Spleen (tissue), 11 donors: Measurements from ENCODE around the gene AR. TPM values are rescaled to one million over a fixed set of nuclear protein-coding genes. Genes with fewer than 3 reads are reported as not detected.

Experiments
- DNase-seq: peaks from one replicate; pipeline ENCODE4 v3.0.0-alpha.2; 2020
- H3K27ac ChIP-seq, 8 donors: fragments of 200-600 bp; sonication (generic) in 7 of 8; 1 replicate in 4 of 8; 2 replicates in 4 of 8; pipeline versions ENCODE4 v1.5.0 to v1.8.0; 2016 to 2021; ENCODE audit warnings: inconsistent platforms in 4 of 8, mild to moderate bottlenecking in 4 of 8, moderate library complexity in 1 of 8
- H3K27me3 ChIP-seq, 7 donors: fragments of 200-600 bp; sonication (generic) in 6 of 7; replicated peaks in 1 of 7; 1 replicate in 4 of 7; 2 replicates in 3 of 7; pipeline versions ENCODE4 v1.5.0 to v1.8.0; 2016 to 2021; ENCODE audit warnings: inconsistent platforms in 3 of 7, mild to moderate bottlenecking in 1 of 7
- H3K36me3 ChIP-seq, 6 donors: fragments of 200-600 bp; sonication (generic) in 5 of 6; 1 replicate in 4 of 6; 2 replicates in 2 of 6; pipeline versions ENCODE4 v1.5.0 to v1.8.0; 2016 to 2021; ENCODE audit warnings: inconsistent platforms in 2 of 6
- H3K4me1 ChIP-seq, 6 donors: fragments of 200-600 bp; sonication (generic) in 5 of 6; 1 replicate in 3 of 6; 2 replicates in 3 of 6; pipeline versions ENCODE4 v1.5.0 to v1.8.0; 2016 to 2021; ENCODE audit warnings: inconsistent platforms in 3 of 6
- H3K4me3 ChIP-seq, 8 donors: fragments of 200-600 bp; sonication (generic) in 7 of 8; 1 replicate in 4 of 8; 2 replicates in 4 of 8; pipeline versions ENCODE4 v1.5.0 to v1.8.0; 2016 to 2021; ENCODE audit warnings: inconsistent platforms in 4 of 8, mild to moderate bottlenecking in 4 of 8, moderate library complexity in 2 of 8
- H3K9me3 ChIP-seq, 8 donors: fragments of 200-600 bp; sonication (generic) in 7 of 8; 1 replicate in 4 of 8; 2 replicates in 4 of 8; pipeline versions ENCODE4 v1.5.0 to v1.8.0; 2016 to 2021; ENCODE audit warnings: inconsistent platforms in 4 of 8
- POLR2A ChIP-seq, 3 donors: fragments of 450-650 bp; IDR thresholded peaks; one replicate each; pipeline ENCODE4 v1.5.1; 2017; ENCODE audit warnings: antibody characterized with exemption in 3 of 3, mild to moderate bottlenecking in 1 of 3
- POLR2AphosphoS5 ChIP-seq, 3 donors: sonication (generic); formaldehyde crosslinking; IDR thresholded peaks; one replicate each; pipeline ENCODE4 v1.5.1; 2017; ENCODE audit warnings: antibody characterized with exemption in 3 of 3
- WGBS, 5 donors: extraction: QIAGEN DNeasy Blood & Tissue Kit in 3 of 5; methylation state at CpG; one replicate each; pipeline versions ENCODE4 v1.1.5 to v1.1.7; 2013 to 2018; 5-methylcytosine and 5-hydroxymethylcytosine counted together
- intact Hi-C: fragments of 100-400 bp; cut with DNase I; formaldehyde crosslinking; loops from one replicate; pipeline ENCODE4 v1.15.0; 2023; ENCODE audit warnings: low total_unique reads
- polyA plus RNA-seq, 3 donors: library from polyadenylated mRNA; stranded (reverse); fragments of 200-250 nt; gene quantifications; one replicate each; pipeline ENCODE4 v1.2.1, GENCODE V29; 2013
- total RNA-seq, 7 donors: library from RNA; depleted of rRNA in 3 of 7; stranded (reverse); fragments of >200 nt in 3 of 7; fragmentation: NEBNext Ultra II Directional in 4 of 7; extraction: Animal tissue kit (Norgen Biotek cat#: 25700) in 4 of 7; gene quantifications; one replicate each; pipeline versions ENCODE4 v1.1.0 to v1.2.1, GENCODE V29; 2016 to 2021
- TF ChIP-seq, protein P1 (sequence below), 11 experiments: fragments of 200-600 bp in 7 of 11; fragments of 450-650 bp in 4 of 11; sonication (generic) in 4 of 11; IDR thresholded peaks in 8 of 11; conservative IDR thresholded peaks in 3 of 11; 1 replicate in 7 of 11; 2 replicates in 4 of 11; pipeline versions ENCODE4 v1.4.0 to v1.8.0; 2016 to 2021; ENCODE audit warnings: antibody characterized with exemption in 11 of 11, inconsistent platforms in 4 of 11, mild to moderate bottlenecking in 1 of 11
- donor health status: healthy with polysubstance abuse.
- donor health status: DM: no; HTN: no; CAD: no; lungs with moderate emphysema.
- donor health status: DM: no; HTN: no; CAD: no.
- donor health status: Bipolar disorder and iron deficiency.
- donor health status: healthy.
- donor health status: DM: no; HTN: no; CAD: no.
- donor health status: DM: yes; HTN: yes; CAD: no.

The AR gene
- total and polyA plus RNA-seq, 10 donors = 0.13 to 10.1 (median 1.9) TPM

DNA sequence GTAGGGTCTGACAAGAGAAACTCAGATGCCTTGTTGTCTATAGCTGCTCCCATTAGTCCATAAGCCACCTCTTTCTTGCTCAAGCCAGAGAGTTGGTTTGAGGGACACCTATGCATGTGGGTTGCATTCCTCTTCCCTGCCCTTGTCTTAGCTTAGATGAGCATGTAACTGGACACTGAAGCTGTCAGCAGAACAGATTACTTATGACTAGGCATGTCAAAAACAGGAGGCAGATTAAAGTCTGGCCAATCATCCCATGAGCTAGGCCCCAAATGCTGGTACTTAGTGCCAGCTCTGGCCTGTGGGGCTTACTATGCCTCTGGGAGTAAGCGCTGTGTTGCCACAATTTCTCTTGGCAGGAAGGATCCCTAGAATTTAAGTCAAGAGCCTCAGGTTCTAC is 215.2 kb downstream of the AR start:
- DNase-seq = no peak
- no peaks in the 10 kb centered on the region for H3K27me3 ChIP-seq
- no peak overlapping the region for H3K27ac ChIP-seq
- H3K4me1 ChIP-seq = no peaks in the 10 kb centered on the region
- TF ChIP-seq POLR2AphosphoS5 (IDR thresholded peaks at IDR 0.05) (no peak), POLR2A (IDR thresholded peaks at IDR 0.05) (no peak)
- TF ChIP-seq, protein P1, sequence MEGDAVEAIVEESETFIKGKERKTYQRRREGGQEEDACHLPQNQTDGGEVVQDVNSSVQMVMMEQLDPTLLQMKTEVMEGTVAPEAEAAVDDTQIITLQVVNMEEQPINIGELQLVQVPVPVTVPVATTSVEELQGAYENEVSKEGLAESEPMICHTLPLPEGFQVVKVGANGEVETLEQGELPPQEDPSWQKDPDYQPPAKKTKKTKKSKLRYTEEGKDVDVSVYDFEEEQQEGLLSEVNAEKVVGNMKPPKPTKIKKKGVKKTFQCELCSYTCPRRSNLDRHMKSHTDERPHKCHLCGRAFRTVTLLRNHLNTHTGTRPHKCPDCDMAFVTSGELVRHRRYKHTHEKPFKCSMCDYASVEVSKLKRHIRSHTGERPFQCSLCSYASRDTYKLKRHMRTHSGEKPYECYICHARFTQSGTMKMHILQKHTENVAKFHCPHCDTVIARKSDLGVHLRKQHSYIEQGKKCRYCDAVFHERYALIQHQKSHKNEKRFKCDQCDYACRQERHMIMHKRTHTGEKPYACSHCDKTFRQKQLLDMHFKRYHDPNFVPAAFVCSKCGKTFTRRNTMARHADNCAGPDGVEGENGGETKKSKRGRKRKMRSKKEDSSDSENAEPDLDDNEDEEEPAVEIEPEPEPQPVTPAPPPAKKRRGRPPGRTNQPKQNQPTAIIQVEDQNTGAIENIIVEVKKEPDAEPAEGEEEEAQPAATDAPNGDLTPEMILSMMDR (IDR thresholded peaks at IDR 0.05 in 8 of 11, conservative IDR thresholded peaks at IDR 0.05 in 3 of 11) = no peak
- H3K4me3 ChIP-seq = no peak overlapping the region
- 85 to 100% (median 92%) methylated on average over 1 of the region's 1 CpG for WGBS, 5 donors
- H3K9me3 ChIP-seq = no peaks in the 10 kb centered on the region
- no peaks in the 10 kb centered on the region for H3K36me3 ChIP-seq
- intact Hi-C loops = no loop called here

DNA sequence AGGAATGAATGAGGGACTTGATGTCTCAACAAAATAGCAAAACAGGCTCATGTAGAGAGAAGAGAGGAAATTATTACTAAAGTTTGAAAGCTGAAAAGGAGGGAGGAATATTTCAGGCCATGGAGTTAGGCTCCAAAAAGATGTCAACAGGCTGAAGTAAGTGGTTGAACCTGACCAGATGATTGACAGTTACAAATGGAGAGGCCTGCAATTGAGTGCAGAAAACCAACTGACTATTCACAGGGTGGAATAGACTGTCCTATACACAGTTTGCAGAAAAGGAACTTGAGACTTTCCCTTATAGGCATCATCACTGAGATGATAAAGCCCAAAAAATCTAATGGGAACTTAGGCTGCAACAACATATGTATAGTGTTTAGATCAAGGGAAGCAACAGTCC is 233.3 kb downstream of the AR start:
- no peak overlapping the region for H3K27ac ChIP-seq

DNA sequence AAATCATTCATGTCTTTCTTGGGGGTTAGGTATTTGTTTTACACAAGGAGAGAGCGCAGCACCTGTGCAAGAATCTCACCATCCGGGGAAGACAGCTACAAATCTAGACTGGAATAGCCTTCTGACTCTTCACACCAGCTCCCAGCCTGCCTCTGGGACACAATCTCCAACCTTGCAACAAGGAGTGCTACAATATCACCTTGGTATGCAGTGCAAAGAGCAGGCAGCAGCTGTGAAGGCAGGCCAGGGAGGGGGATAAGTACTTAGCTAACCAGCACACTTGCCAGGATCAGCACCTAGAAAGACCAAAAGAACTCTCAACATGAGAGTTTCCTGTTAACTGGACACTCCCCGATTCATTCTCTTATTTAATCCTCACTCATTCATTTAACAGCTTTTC is 235.3 kb downstream of the AR start:
- Histone ChIP-seq H3K4me1 (peaks cover 0 to 15% (median 0%) of the 10 kb centered on the region in 6 donors), H3K27me3 (no peaks in the 10 kb centered on the region), H3K4me3 (no peak overlapping the region), H3K9me3 (peaks cover 0 to 3% (median 0%) of the 10 kb centered on the region in 8 donors), H3K36me3 (no peaks in the 10 kb centered on the region), H3K27ac (no peak overlapping the region)
- TF ChIP-seq POLR2A (IDR thresholded peaks at IDR 0.05) (no peak), POLR2AphosphoS5 (IDR thresholded peaks at IDR 0.05) (no peak)
- TF ChIP-seq, protein P1 (IDR thresholded peaks at IDR 0.05 in 8 of 11, conservative IDR thresholded peaks at IDR 0.05 in 3 of 11) = no peak
- WGBS, 5 donors = 75 to 96% (median 84%) methylated on average over 3 of the region's 3 CpGs
- no peak for DNase-seq
- intact Hi-C loops = no loop called here

More for the DNA sequence above, 233.3 kb downstream of the AR start:
- TF ChIP-seq, protein P1 (IDR thresholded peaks at IDR 0.05 in 8 of 11, conservative IDR thresholded peaks at IDR 0.05 in 3 of 11) = no peak
- TF ChIP-seq POLR2AphosphoS5 (IDR thresholded peaks at IDR 0.05) (no peak), POLR2A (IDR thresholded peaks at IDR 0.05) (no peak)
- no peaks in the 10 kb centered on the region for H3K36me3 ChIP-seq
- peaks cover 0 to 8% (median 0%) of the 10 kb centered on the region in 8 donors for H3K9me3 ChIP-seq
- H3K4me3 ChIP-seq = no peak overlapping the region
- intact Hi-C loops = no loop called here
- DNase-seq = no peak
- peaks cover 0 to 15% (median 0%) of the 10 kb centered on the region in 6 donors for H3K4me1 ChIP-seq
- H3K27me3 ChIP-seq = no peaks in the 10 kb centered on the region
